H9 (cell line): Measurements from ENCODE around the gene TMEM135. TPM values are rescaled to one million over a fixed set of nuclear protein-coding genes. Genes with fewer than 3 reads are reported as not detected.

Experiments used
- DNase-seq: peaks from one replicate; pipeline ENCODE4 v3.0.0-alpha.2; 2017
- H2AFZ ChIP-seq: one replicate; pipeline ENCODE4 v1.6.1; 2013; ENCODE audit warnings: mild to moderate bottlenecking, low read length, control low read depth, moderate library complexity
- H2AK5ac ChIP-seq: 2 replicates; pipeline ENCODE4 v1.6.1; 2013; ENCODE audit warnings: low read length, control low read depth, mixed read lengths; ENCODE audit not compliant: insufficient read length
- H2BK120ac ChIP-seq: one replicate; pipeline ENCODE4 v1.6.1; 2013; ENCODE audit warnings: low read depth, mild to moderate bottlenecking, low read length, control low read depth, inconsistent platforms; ENCODE audit not compliant: poor library complexity, severe bottlenecking
- H2BK12ac ChIP-seq: 2 replicates; pipeline ENCODE4 v1.6.1; 2013; ENCODE audit warnings: low read length, control low read depth, mixed read lengths, low read depth; ENCODE audit not compliant: insufficient read length
- H2BK15ac ChIP-seq: 2 replicates; pipeline ENCODE4 v1.6.1; 2013; ENCODE audit warnings: low read depth, low read length, control low read depth
- H2BK20ac ChIP-seq: one replicate; pipeline ENCODE4 v1.6.1; 2013; ENCODE audit warnings: low read depth, mild to moderate bottlenecking, low read length, control low read depth, inconsistent platforms; ENCODE audit not compliant: poor library complexity, severe bottlenecking
- H2BK5ac ChIP-seq: 2 replicates; pipeline ENCODE4 v1.6.1; 2013; ENCODE audit warnings: low read length, control low read depth, mixed read lengths; ENCODE audit not compliant: insufficient read length
- H3K14ac ChIP-seq: 2 replicates; pipeline ENCODE4 v1.6.1; 2013; ENCODE audit warnings: low read length, control low read depth; ENCODE audit not compliant: insufficient read depth
- H3K18ac ChIP-seq: 2 replicates; pipeline ENCODE4 v1.6.1; 2013; ENCODE audit warnings: low read depth, mild to moderate bottlenecking, mixed read lengths, low read length, control low read depth; ENCODE audit not compliant: insufficient read length
- H3K23ac ChIP-seq: 2 replicates; pipeline ENCODE4 v1.6.1; 2013; ENCODE audit warnings: low read length, control low read depth, mixed read lengths, low read depth; ENCODE audit not compliant: insufficient read length
- H3K23me2 ChIP-seq: 2 replicates; pipeline ENCODE4 v1.6.1; 2013; ENCODE audit warnings: low read depth, mild to moderate bottlenecking, mixed read lengths, low read length, control low read depth; ENCODE audit not compliant: insufficient read length, poor library complexity, severe bottlenecking
- H3K27ac ChIP-seq: 2 replicates; pipeline ENCODE4 v1.5.1; 2013; ENCODE audit warnings: low read length, control low read depth, mixed read lengths, low read depth; ENCODE audit not compliant: insufficient read length
- H3K27me3 ChIP-seq: 2 replicates; pipeline ENCODE4 v1.6.1; 2013; ENCODE audit warnings: low read length, control low read depth, inconsistent platforms; ENCODE audit not compliant: insufficient read depth
- H3K4ac ChIP-seq: 2 replicates; pipeline ENCODE4 v1.6.1; 2013; ENCODE audit warnings: low read depth, mild to moderate bottlenecking, control low read depth, inconsistent platforms, low read length, moderate library complexity
- H3K4me1 ChIP-seq: 2 replicates; pipeline ENCODE4 v1.6.1; 2013; ENCODE audit warnings: low read length, control low read depth, inconsistent platforms; ENCODE audit not compliant: insufficient read depth
- H3K4me2 ChIP-seq: 2 replicates; pipeline ENCODE4 v1.6.1; 2013; ENCODE audit warnings: low read length, control low read depth, mixed read lengths; ENCODE audit not compliant: insufficient read length, insufficient read depth
- H3K56ac ChIP-seq: 2 replicates; pipeline ENCODE4 v1.6.1; 2013; ENCODE audit warnings: low read depth, mild to moderate bottlenecking, mixed read lengths, low read length, control low read depth; ENCODE audit not compliant: insufficient read length
- H3K79me1 ChIP-seq: 2 replicates; pipeline ENCODE4 v1.6.1; 2013; ENCODE audit warnings: low read depth, mild to moderate bottlenecking, moderate library complexity, low read length, control low read depth, inconsistent platforms; ENCODE audit not compliant: insufficient read depth, poor library complexity, severe bottlenecking
- H3K79me2 ChIP-seq: 2 replicates; pipeline ENCODE4 v1.6.1; 2013; ENCODE audit warnings: low read length, control low read depth, inconsistent platforms; ENCODE audit not compliant: insufficient read depth
- H3K9ac ChIP-seq: 2 replicates; pipeline ENCODE4 v1.6.1; 2013; ENCODE audit warnings: low read length, control low read depth, mixed read lengths; ENCODE audit not compliant: insufficient read length; ENCODE audit errors: extremely low read depth
- H3K9me3 ChIP-seq: one replicate; pipeline ENCODE4 v1.6.1; 2013; ENCODE audit warnings: low read depth, low read length, inconsistent platforms; ENCODE audit not compliant: control insufficient read depth
- H3T11ph ChIP-seq: one replicate; pipeline ENCODE4 v1.6.1; 2013; ENCODE audit warnings: mild to moderate bottlenecking, low read length, control low read depth, inconsistent platforms
- H4K20me1 ChIP-seq: one replicate; pipeline ENCODE4 v1.6.1; 2013; ENCODE audit not compliant: control insufficient read depth, insufficient read length, insufficient read depth
- H4K5ac ChIP-seq: 2 replicates; pipeline ENCODE4 v1.6.1; 2013; ENCODE audit warnings: low read depth, mild to moderate bottlenecking, mixed read lengths, low read length, control low read depth; ENCODE audit not compliant: insufficient read length
- H4K8ac ChIP-seq: replicated peaks from 2 replicates; pipeline ENCODE4 v1.6.1; 2013; ENCODE audit warnings: low read length, control low read depth, mixed read lengths, low read depth; ENCODE audit not compliant: insufficient read length
- H4K91ac ChIP-seq: 2 replicates; pipeline ENCODE4 v1.6.1; 2013; ENCODE audit warnings: low read depth, mild to moderate bottlenecking, moderate library complexity, mixed read lengths, low read length, control low read depth; ENCODE audit not compliant: insufficient read length
- H3K27ac Mint-ChIP-seq, 3 experiments: 2 replicates in 2 of 3; 3 replicates in 1 of 3; pipeline ENCODE4 v1.8.0; 2020 to 2021; ENCODE audit warnings: mixed read lengths in 3 of 3, mild to moderate bottlenecking in 1 of 3, moderate library complexity in 1 of 3
- H3K27me3 Mint-ChIP-seq: 2 replicates; pipeline ENCODE4 v1.8.0; 2021; ENCODE audit warnings: low read depth, mild to moderate bottlenecking, moderate library complexity, mixed read lengths
- H3K36me3 Mint-ChIP-seq, 3 experiments: 2 replicates in 2 of 3; 3 replicates in 1 of 3; pipeline ENCODE4 v1.8.0; 2020 to 2021; ENCODE audit warnings: low read depth in 3 of 3, mixed read lengths in 3 of 3; ENCODE audit not compliant: insufficient read depth in 1 of 3
- H3K4me1 Mint-ChIP-seq, 2 experiments: 2 replicates each; pipeline ENCODE4 v1.8.0; 2020; ENCODE audit warnings: mixed read lengths in 2 of 2
- H3K4me3 Mint-ChIP-seq, 2 experiments: 2 replicates in 1 of 2; 3 replicates in 1 of 2; pipeline ENCODE4 v1.8.0; 2020 to 2021; ENCODE audit warnings: mild to moderate bottlenecking in 2 of 2, mixed read lengths in 2 of 2, moderate library complexity in 1 of 2
- H3K9me3 Mint-ChIP-seq, 2 experiments: 2 replicates in 1 of 2; 3 replicates in 1 of 2; pipeline ENCODE4 v1.8.0; 2020; ENCODE audit warnings: mild to moderate bottlenecking in 2 of 2, mixed read lengths in 2 of 2, moderate library complexity in 1 of 2
- CTCF ChIP-seq: fragments of 200-600 bp; sonication (generic); conservative IDR thresholded peaks from 3 replicates; pipeline ENCODE4 v1.8.0; 2021; ENCODE audit warnings: antibody characterized with exemption, mild to moderate bottlenecking
- WGBS: extraction: QIAGEN DNeasy Blood & Tissue Kit; methylation state at CpG from one replicate; pipeline ENCODE4 v1.1.7; 2013; ENCODE audit warnings: missing lambda C conversion rate, low lambda C conversion rate, mixed read lengths; ENCODE audit not compliant: insufficient read length; ENCODE audit errors: extremely low coverage; 5-methylcytosine and 5-hydroxymethylcytosine counted together
- total RNA-seq: library from RNA; stranded (reverse); gene quantifications from 2 replicates; pipeline ENCODE4 v1.2.1, GENCODE V29; 2021

TMEM135 gene
- total RNA-seq, 1 experiment from 2014 or later, result 25.2 TPM

- Histone ChIP-seq H2BK15ac (no peak overlapping the region), H2AFZ (no peak overlapping the region), H4K5ac (no peak overlapping the region), H3K14ac (no peak overlapping the region), H3K4me1 (no peaks in the 10 kb centered on the region), H3K18ac (no peak overlapping the region), H3K27me3 (no peaks in the 10 kb centered on the region), H4K91ac (no peak overlapping the region), H2BK20ac (no peak overlapping the region), H3K79me1 (no peaks in the 10 kb centered on the region), H2AK5ac (no peak overlapping the region), H3K9me3 (no peaks in the 10 kb centered on the region), H3K4ac (no peak overlapping the region), H3K23ac (no peak overlapping the region), H3T11ph (no peak overlapping the region), H2BK12ac (no peak overlapping the region), H4K8ac (no peak overlapping the region), H3K23me2 (no peaks in the 10 kb centered on the region), H4K20me1 (no peaks in the 10 kb centered on the region), H3K4me2 (no peak overlapping the region), H3K56ac (no peak overlapping the region), H3K27ac (no peak overlapping the region), H2BK120ac (no peak overlapping the region), H2BK5ac (no peak overlapping the region), H3K79me2 (no peaks in the 10 kb centered on the region), H3K9ac (no peak overlapping the region)
- Mint-ChIP-seq H3K36me3 (peaks cover 0 to 3% (median 0%) of the 10 kb centered on the region in 3 experiments; a peak in 4 of 7 replicates), H3K27me3 (no peaks in the 10 kb centered on the region), H3K4me3 (no peak overlapping the region), H3K9me3 (no peaks in the 10 kb centered on the region), H3K27ac (no peak overlapping the region), H3K4me1 (no peaks in the 10 kb centered on the region)
- no peak for TF ChIP-seq CTCF
- DNase-seq, result no peak
- no CpG with 5 or more reads among the region's 1 CpG for WGBS
Measured at GRCh38 chr11:87322568-87322967, 284.8 kb downstream of the TMEM135 start.
